Measurements from ENCODE around the gene COTL1. TPM values are rescaled to one million over a fixed set of nuclear protein-coding genes. Genes with fewer than 3 reads are reported as not detected.

COTL1 gene
- total and polyA plus RNA-seq, 2 experiments from 2014 or later = 144 to 370 TPM

GRCh38 chr16:84595052-84595481, 22.8 kb downstream of the COTL1 start:
- 90 to 92% methylated on average over 15 of the region's 15 CpGs for WGBS, 2 experiments (ENCODE audit: low coverage in 1 of 2, low lambda C conversion rate in 2 of 2, missing lambda C conversion rate in 2 of 2)
- H3K4me3 ChIP-seq = no peak overlapping the region
- peaks cover 4% of the 10 kb centered on the region; the same call in 1 of the 2 replicates for H4K20me1 ChIP-seq (ENCODE audit: insufficient read depth)
- no peaks in the 10 kb centered on the region for H3K27me3 ChIP-seq (replicated peaks; ENCODE audit: insufficient read depth)
- no peak overlapping the region for H3K4me2 ChIP-seq (ENCODE audit: unreplicated experiment)
- peaks cover 13% of the 10 kb centered on the region for H3K4me1 ChIP-seq (ENCODE audit: insufficient read depth)
- no peaks in the 10 kb centered on the region for H3K36me3 ChIP-seq (ENCODE audit: low read depth)
- no peak for TF ChIP-seq EZH2phosphoT487 (IDR thresholded peaks at IDR 0.05; ENCODE audit: insufficient read depth, low read depth)
- no peak for TF ChIP-seq EZH2 (IDR thresholded peaks at IDR 0.05; ENCODE audit: insufficient read depth, poor library complexity, severe bottlenecking)
- H3K9me2 ChIP-seq (ENCODE audit: insufficient read depth) = no peaks in the 10 kb centered on the region
- H2AFZ ChIP-seq = no peak overlapping the region
- in situ Hi-C loops (cut with MboI) = no loop called here
- peaks cover 11% of the 10 kb centered on the region for H3F3A ChIP-seq (ENCODE audit: insufficient read depth)
- H3K9ac ChIP-seq = no peak overlapping the region
- H3K27ac ChIP-seq = no peak overlapping the region
- peaks cover 86% of the 10 kb centered on the region for H3K79me2 ChIP-seq (ENCODE audit: insufficient read depth)
- DNase-seq = no peak
- H3K9me3 ChIP-seq (ENCODE audit: low read depth) = no peaks in the 10 kb centered on the region

DNA sequence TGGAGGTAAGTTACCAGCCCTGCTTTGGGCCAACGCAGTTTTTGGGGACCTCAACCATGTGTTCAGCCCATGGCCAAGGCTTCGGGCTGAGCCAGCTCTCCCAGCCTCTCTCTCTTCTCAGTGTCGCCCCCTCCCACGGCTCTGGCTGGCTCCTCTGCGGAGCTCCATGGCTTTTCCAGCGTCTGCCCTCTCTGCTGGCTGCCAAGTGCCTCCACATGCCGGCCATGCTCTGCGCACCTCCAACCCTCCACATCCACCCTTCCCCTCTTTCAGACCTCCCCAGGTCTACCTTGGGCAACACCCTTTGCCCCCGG, 23.2 kb downstream of the COTL1 start:
- peaks cover 4% of the 10 kb centered on the region; the same call in 1 of the 2 replicates for H4K20me1 ChIP-seq (ENCODE audit: insufficient read depth)
- no peak overlapping the region for H3K9ac ChIP-seq
- no peak for DNase-seq
- TF ChIP-seq EZH2 (IDR thresholded peaks at IDR 0.05; ENCODE audit: insufficient read depth, poor library complexity, severe bottlenecking) (no peak), EZH2phosphoT487 (IDR thresholded peaks at IDR 0.05; ENCODE audit: insufficient read depth, low read depth) (no peak)
- H3K4me1 ChIP-seq (ENCODE audit: insufficient read depth) = peaks cover 9% of the 10 kb centered on the region
- H3K9me2 ChIP-seq (ENCODE audit: insufficient read depth) = no peaks in the 10 kb centered on the region
- H3K9me3 ChIP-seq (ENCODE audit: low read depth) = no peaks in the 10 kb centered on the region
- no peaks in the 10 kb centered on the region for H3K36me3 ChIP-seq (ENCODE audit: low read depth)
- in situ Hi-C loops (cut with MboI) = no loop called here
- WGBS, 2 experiments (ENCODE audit: low coverage in 1 of 2, low lambda C conversion rate in 2 of 2, missing lambda C conversion rate in 2 of 2) = 74 to 81% methylated on average over 9 of the region's 9 CpGs
- H3K27ac ChIP-seq = no peak overlapping the region
- peaks cover 8% of the 10 kb centered on the region for H3F3A ChIP-seq (ENCODE audit: insufficient read depth)
- no peaks in the 10 kb centered on the region for H3K27me3 ChIP-seq (replicated peaks; ENCODE audit: insufficient read depth)
- no peak overlapping the region for H2AFZ ChIP-seq
- H3K79me2 ChIP-seq (ENCODE audit: insufficient read depth) = peaks cover 90% of the 10 kb centered on the region
- H3K4me3 ChIP-seq = no peak overlapping the region
- no peak overlapping the region for H3K4me2 ChIP-seq (ENCODE audit: unreplicated experiment)

DNA sequence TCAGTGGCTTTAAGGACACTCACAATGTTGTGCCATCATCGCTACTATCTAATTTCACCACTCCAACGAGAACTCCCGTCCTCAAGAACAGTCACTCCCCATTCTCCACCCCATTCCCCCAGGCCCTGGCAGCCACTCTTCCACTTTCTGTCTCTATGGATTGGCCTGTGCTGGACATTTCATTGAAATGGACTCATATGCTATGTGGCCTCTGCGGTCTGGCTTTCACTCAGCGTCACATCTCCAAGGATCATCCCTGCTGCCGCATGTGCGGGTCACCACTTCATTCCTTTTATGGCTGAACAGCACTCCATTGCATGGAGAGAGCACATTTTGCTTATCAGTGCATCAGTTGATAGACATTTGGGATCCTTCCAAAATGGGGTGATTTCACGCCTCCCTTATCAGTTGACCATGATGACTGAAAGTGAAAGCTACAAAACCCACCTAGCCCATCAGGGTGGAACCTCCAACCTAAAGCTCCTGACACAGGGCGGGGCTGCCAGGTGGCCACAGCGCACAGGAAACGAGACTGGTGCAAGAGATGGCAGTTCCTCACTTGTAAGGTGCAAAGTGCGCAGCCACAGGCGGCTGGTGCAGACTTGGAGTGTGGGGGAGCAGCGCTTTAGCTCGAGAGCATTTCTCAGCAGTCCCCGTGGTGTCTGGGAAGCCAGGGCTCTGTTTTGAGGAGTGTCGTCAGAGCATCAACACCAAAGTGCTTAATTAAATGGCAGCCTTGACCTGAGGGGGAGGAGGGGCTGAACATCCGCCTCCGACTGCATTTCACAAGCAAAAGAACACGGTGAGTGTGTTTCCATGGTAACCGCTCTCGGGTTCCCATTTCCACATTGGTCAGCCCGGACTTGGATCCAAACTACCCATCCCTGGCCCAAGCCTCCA, 23.8 kb downstream of the COTL1 start:
- Histone ChIP-seq H3K9me3 (ENCODE audit: low read depth) (no peaks in the 10 kb centered on the region), H3K36me3 (ENCODE audit: low read depth) (no peaks in the 10 kb centered on the region), H2AFZ (no peak overlapping the region), H3F3A (ENCODE audit: insufficient read depth) (peaks cover 2% of the 10 kb centered on the region), H3K9me2 (ENCODE audit: insufficient read depth) (no peaks in the 10 kb centered on the region), H3K79me2 (ENCODE audit: insufficient read depth) (peaks cover 94% of the 10 kb centered on the region), H3K4me1 (ENCODE audit: insufficient read depth) (peaks cover 3% of the 10 kb centered on the region), H4K20me1 (ENCODE audit: insufficient read depth) (peaks cover 4% of the 10 kb centered on the region; the same call in 1 of the 2 replicates), H3K27me3 (replicated peaks; ENCODE audit: insufficient read depth) (no peaks in the 10 kb centered on the region), H3K4me3 (no peak overlapping the region), H3K9ac (no peak overlapping the region), H3K4me2 (ENCODE audit: unreplicated experiment) (no peak overlapping the region), H3K27ac (no peak overlapping the region)
- DNase-seq = no peak
- in situ Hi-C loops (cut with MboI) = no loop called here
- 82 to 83% methylated on average over 23 of the region's 23 CpGs for WGBS, 2 experiments (ENCODE audit: low coverage in 1 of 2, low lambda C conversion rate in 2 of 2, missing lambda C conversion rate in 2 of 2)
- TF ChIP-seq EZH2 (IDR thresholded peaks at IDR 0.05; ENCODE audit: insufficient read depth, poor library complexity, severe bottlenecking) = no peak
- no peak for TF ChIP-seq EZH2phosphoT487 (IDR thresholded peaks at IDR 0.05; ENCODE audit: insufficient read depth, low read depth)

GRCh38 chr16:84592718-84593117, 25.2 kb downstream of the COTL1 start:
- TF ChIP-seq EZH2 (IDR thresholded peaks at IDR 0.05; ENCODE audit: insufficient read depth, poor library complexity, severe bottlenecking) (no peak), EZH2phosphoT487 (IDR thresholded peaks at IDR 0.05; ENCODE audit: insufficient read depth, low read depth) (no peak)
- Histone ChIP-seq H3K79me2 (ENCODE audit: insufficient read depth) (peaks cover 96% of the 10 kb centered on the region), H2AFZ (no peak overlapping the region), H3K4me1 (ENCODE audit: insufficient read depth) (no peaks in the 10 kb centered on the region), H3K9me2 (ENCODE audit: insufficient read depth) (no peaks in the 10 kb centered on the region), H3K27ac (no peak overlapping the region), H4K20me1 (ENCODE audit: insufficient read depth) (peaks cover 4% of the 10 kb centered on the region; the same call in 1 of the 2 replicates), H3K9ac (no peak overlapping the region), H3K9me3 (ENCODE audit: low read depth) (no peaks in the 10 kb centered on the region), H3F3A (ENCODE audit: insufficient read depth) (no peaks in the 10 kb centered on the region), H3K4me2 (ENCODE audit: unreplicated experiment) (no peak overlapping the region), H3K36me3 (ENCODE audit: low read depth) (peaks cover 5% of the 10 kb centered on the region; the same call in 1 of the 2 replicates), H3K4me3 (no peak overlapping the region), H3K27me3 (replicated peaks; ENCODE audit: insufficient read depth) (no peaks in the 10 kb centered on the region)
- in situ Hi-C loops (cut with MboI) = no loop called here
- DNase-seq = no peak
- 79 to 81% methylated on average over 11 of the region's 11 CpGs for WGBS, 2 experiments (ENCODE audit: low coverage in 1 of 2, low lambda C conversion rate in 2 of 2, missing lambda C conversion rate in 2 of 2)
